Lower lobe of right lung (tissue), 2 donors: ENCODE results near the gene OR52E2. TPM values are rescaled to one million over a fixed set of nuclear protein-coding genes. Genes with fewer than 3 reads are reported as not detected.

Experiments
- ATAC-seq, 2 donors: fragments of 200-7000 bp; cut with Tn5 transposase; one replicate each; pipeline ENCODE4 v1.9.1; 2020 to 2022; ENCODE audit warnings: mild to moderate bottlenecking in 2 of 2, moderate library complexity in 2 of 2
- DNase-seq: peaks from one replicate; pipeline ENCODE4 v3.0.0-alpha.2; 2020
- H3K27ac ChIP-seq: fragments of 200-600 bp; one replicate; pipeline ENCODE4 v1.8.0; 2022
- H3K27me3 ChIP-seq: fragments of 200-600 bp; one replicate; pipeline ENCODE4 v1.8.0; 2022; ENCODE audit warnings: low read depth
- H3K36me3 ChIP-seq: fragments of 200-600 bp; one replicate; pipeline ENCODE4 v1.8.0; 2022; ENCODE audit warnings: mild to moderate bottlenecking
- H3K4me1 ChIP-seq: fragments of 200-600 bp; one replicate; pipeline ENCODE4 v1.8.0; 2022
- H3K4me3 ChIP-seq: fragments of 200-600 bp; one replicate; pipeline ENCODE4 v1.8.0; 2022; ENCODE audit warnings: mild to moderate bottlenecking
- H3K9me3 ChIP-seq: fragments of 200-600 bp; one replicate; pipeline ENCODE4 v1.8.0; 2022
- CTCF ChIP-seq: fragments of 200-600 bp; IDR thresholded peaks from one replicate; pipeline ENCODE4 v1.8.0; 2022; ENCODE audit warnings: antibody characterized with exemption, mild to moderate bottlenecking
- intact Hi-C: fragments of 100-400 bp; cut with DNase I; formaldehyde crosslinking; loops from one replicate; pipeline ENCODE4 v1.11.0; 2022
- long read RNA-seq: library from polyadenylated mRNA; unstranded; transcript quantifications from one replicate; pipeline ENCODE4 v2.0.0, GENCODE V29; 2021
- total RNA-seq: library from RNA; stranded (reverse); fragmentation: NEBNext Ultra II Directional; extraction: Animal tissue kit (Norgen Biotek cat#: 25700); gene quantifications from one replicate; pipeline ENCODE4 v1.2.1, GENCODE V29; 2021
- donor health status: DM: no; HTN: yes; CAD: no; lungs with severe emphysema.

Gene OR52E2
- total RNA-seq: not detected
- long read RNA-seq: 0 reads

DNA sequence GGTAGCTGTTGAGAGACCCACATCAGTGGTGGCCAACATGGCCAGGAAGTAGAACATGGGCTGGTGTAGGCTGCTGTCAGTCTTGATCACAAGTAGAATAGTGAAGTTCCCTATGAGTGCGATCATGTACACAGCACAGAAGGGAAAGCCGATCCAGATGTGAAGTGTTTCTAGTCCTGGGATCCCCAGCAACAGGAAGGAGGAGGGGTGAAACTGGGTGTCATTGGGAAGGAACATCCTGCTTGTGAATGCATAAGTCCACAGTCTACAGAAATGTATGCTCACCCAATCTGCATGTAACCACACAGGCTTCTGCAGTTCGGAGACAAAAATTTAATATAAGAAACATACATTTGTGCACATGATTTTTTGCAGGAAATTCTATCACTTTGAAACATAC lies at the start of gene OR52E2:
Gene OR52E2, minus strand, starts transcription at position 237 of the 400 bp plus-strand sequence. Its CDS starts 0 bp downstream, at position 237.
- Histone ChIP-seq H3K27ac (no peak within 1 kb of the TSS), H3K4me3 (no peak within 1 kb of the TSS), H3K36me3 (no peaks in the 10 kb centered on the region), H3K4me1 (no peaks in the 10 kb centered on the region), H3K9me3 (no peaks in the 10 kb centered on the region), H3K27me3 (no peaks in the 10 kb centered on the region)
- DNase-seq (no peak), ATAC-seq (no peak)
- intact Hi-C loops: no loop called here
- no peak for TF ChIP-seq CTCF

DNA sequence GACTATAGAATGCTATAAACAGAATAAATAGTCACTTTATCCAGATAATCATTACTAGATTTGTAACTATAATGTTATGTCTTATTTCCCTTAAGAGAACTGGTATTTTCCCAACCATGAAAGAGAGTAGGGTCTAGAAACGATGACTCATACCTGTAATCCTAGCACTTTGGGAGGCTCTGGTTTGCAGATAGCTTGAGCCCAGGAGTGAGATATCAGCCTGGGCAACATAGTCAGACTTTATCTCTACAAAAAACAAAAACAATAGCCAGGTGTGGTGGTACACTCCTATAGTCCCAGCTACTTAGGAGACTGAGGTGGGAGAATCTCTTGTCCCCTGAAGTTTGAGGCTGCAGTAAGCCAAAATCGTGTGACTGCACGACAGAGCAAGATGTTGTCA lies 47.9 kb upstream of the OR52E2 start:
- no peak for TF ChIP-seq CTCF
- H3K4me1 ChIP-seq: no peaks in the 10 kb centered on the region
- no peak for ATAC-seq

GRCh38 chr11:5103066-5103465 lies 43.6 kb upstream of the OR52E2 start:
- H3K9me3 ChIP-seq: no peaks in the 10 kb centered on the region
- no peak for DNase-seq
- no peaks in the 10 kb centered on the region for H3K4me1 ChIP-seq
- intact Hi-C loops: no loop called here
- no peaks in the 10 kb centered on the region for H3K27me3 ChIP-seq
- no peak overlapping the region for H3K27ac ChIP-seq
- no peak for ATAC-seq
- TF ChIP-seq CTCF: no peak
- no peak overlapping the region for H3K4me3 ChIP-seq
- no peaks in the 10 kb centered on the region for H3K36me3 ChIP-seq

More for the DNA sequence above, 47.9 kb upstream of the OR52E2 start:
- no peak for DNase-seq
- no peaks in the 10 kb centered on the region for H3K36me3 ChIP-seq
- H3K27me3 ChIP-seq: no peaks in the 10 kb centered on the region
- intact Hi-C loops: no loop called here
- no peaks in the 10 kb centered on the region for H3K9me3 ChIP-seq
- no peak overlapping the region for H3K27ac ChIP-seq
- H3K4me3 ChIP-seq: no peak overlapping the region

- intact Hi-C loops: no loop called here
- Histone ChIP-seq H3K27me3 (no peaks in the 10 kb centered on the region), H3K4me1 (no peaks in the 10 kb centered on the region), H3K9me3 (no peaks in the 10 kb centered on the region), H3K36me3 (no peaks in the 10 kb centered on the region), H3K4me3 (no peak overlapping the region), H3K27ac (no peak overlapping the region)
- DNase-seq: no peak
- no peak for TF ChIP-seq CTCF
- ATAC-seq: no peak
Measured at GRCh38 chr11:5102246-5102645, 42.8 kb upstream of the OR52E2 start.

GRCh38 chr11:5096011-5096410 lies 36.6 kb upstream of the OR52E2 start:
- H3K4me1 ChIP-seq: no peaks in the 10 kb centered on the region
- H3K4me3 ChIP-seq: no peak overlapping the region
- intact Hi-C loops: no loop called here
- ATAC-seq: no peak
- no peak overlapping the region for H3K27ac ChIP-seq
- no peak for DNase-seq
- no peaks in the 10 kb centered on the region for H3K9me3 ChIP-seq
- TF ChIP-seq CTCF: no peak
- no peaks in the 10 kb centered on the region for H3K27me3 ChIP-seq
- H3K36me3 ChIP-seq: no peaks in the 10 kb centered on the region
